ENCODE data around the gene NRG2.
A peak's percentile ranks its signal among the peaks of the same experiment; 100 is the strongest.

Gene NRG2

GRCh38 chr5:140042643-140043507 lies at the start of gene NRG2:
Gene NRG2 (minus strand): TSS chr5:140043299.
- DNase-seq: no peak

- DNase-seq: no peak
These were observed 47.2 kb upstream of the NRG2 start for GRCh38 chr5:140090251-140090650.

- no peak for DNase-seq
These were observed 41.4 kb upstream of the NRG2 start for GRCh38 chr5:140084541-140084940.

GRCh38 chr5:140083650-140084049 lies 40.6 kb upstream of the NRG2 start:
- no peak for DNase-seq

- DNase-seq: no peak
These were observed 40.0 kb upstream of the NRG2 start for GRCh38 chr5:140083120-140083519.

- DNase-seq: no peak
These were observed 33.7 kb upstream of the NRG2 start for GRCh38 chr5:140076788-140077187.

GRCh38 chr5:140076142-140076541 lies 33.0 kb upstream of the NRG2 start:
- no peak for DNase-seq

GRCh38 chr5:140075371-140075770 lies 32.3 kb upstream of the NRG2 start:
- DNase-seq: no peak

GRCh38 chr5:140073296-140073695 lies 30.2 kb upstream of the NRG2 start:
- no peak for DNase-seq

GRCh38 chr5:140072812-140073211 lies 29.7 kb upstream of the NRG2 start:
- DNase-seq: no peak

- no peak for DNase-seq
These were observed 17.7 kb upstream of the NRG2 start for GRCh38 chr5:140060816-140061215.

- no peak for DNase-seq
These were observed 15.3 kb upstream of the NRG2 start for GRCh38 chr5:140058212-140058932.

- no peak for DNase-seq
These were observed 13.8 kb upstream of the NRG2 start for GRCh38 chr5:140056880-140057279.

- DNase-seq: no peak
These were observed 12.1 kb upstream of the NRG2 start for GRCh38 chr5:140055152-140055551.

- no peak for DNase-seq
These were observed 11.1 kb upstream of the NRG2 start for GRCh38 chr5:140054086-140054689.

GRCh38 chr5:140051950-140052349 lies 8.9 kb upstream of the NRG2 start:
- no peak for DNase-seq

- no peak for DNase-seq
These were observed 6.6 kb upstream of the NRG2 start for GRCh38 chr5:140049713-140050112.

- DNase-seq: no peak
These were observed 6.1 kb upstream of the NRG2 start for GRCh38 chr5:140049205-140049604.

- DNase-seq: no peak
These were observed 942 bp upstream of the NRG2 start for GRCh38 chr5:140044041-140044440.

GRCh38 chr5:140043508-140043872 lies 391 bp upstream of the NRG2 start:
- no peak for DNase-seq

- DNase-seq: no peak
These were observed 781 bp downstream of the NRG2 start for GRCh38 chr5:140042393-140042642.

GRCh38 chr5:140041492-140042392 lies 1.4 kb downstream of the NRG2 start:
- DNase-seq: peak; percentile 45

- DNase-seq: no peak
These were observed 2.0 kb downstream of the NRG2 start for GRCh38 chr5:140041099-140041491.
